GM18507 (cell line): ENCODE results near the gene CLCN1.

Source experiments
- DNase-seq: peaks from one replicate; pipeline ENCODE4 v3.0.0; 2011; ENCODE audit warnings: low read depth; ENCODE audit not compliant: insufficient read length; ENCODE audit errors: extremely low spot score
- FAIRE-seq: peaks from 2 replicates; lab custom pipeline; 2011; peaks lifted over from hg19 to GRCh38; lab: Jason Lieb, UNC

CLCN1 gene

GRCh38 chr7:143315776-143316175 is at the start of gene CLCN1:
Gene CLCN1 (plus strand): TSS chr7:143316111. CDS start chr7:143316213, 102 bp downstream.
- FAIRE-seq (no peak), DNase-seq (no peak)

GRCh38 chr7:143269251-143269650 is 46.7 kb upstream of the CLCN1 start:
- FAIRE-seq (no peak), DNase-seq (no peak)

GRCh38 chr7:143271240-143271639 is 44.7 kb upstream of the CLCN1 start:
- FAIRE-seq = no peak
- no peak for DNase-seq

- DNase-seq (no peak), FAIRE-seq (no peak)
Measured at GRCh38 chr7:143272871-143273270, 43.0 kb upstream of the CLCN1 start.

- DNase-seq = no peak
- FAIRE-seq = no peak
Measured at GRCh38 chr7:143279186-143280098, 36.5 kb upstream of the CLCN1 start.

GRCh38 chr7:143280160-143280559 is 35.8 kb upstream of the CLCN1 start:
- FAIRE-seq = no peak
- no peak for DNase-seq

- DNase-seq (no peak), FAIRE-seq (no peak)
Measured at GRCh38 chr7:143280566-143280965, 35.3 kb upstream of the CLCN1 start.

- no peak for DNase-seq
- FAIRE-seq = no peak
Measured at GRCh38 chr7:143281529-143281928, 34.4 kb upstream of the CLCN1 start.

GRCh38 chr7:143282124-143282523 is 33.8 kb upstream of the CLCN1 start:
- no peak for FAIRE-seq
- no peak for DNase-seq

GRCh38 chr7:143283381-143283780 is 32.5 kb upstream of the CLCN1 start:
- FAIRE-seq (no peak), DNase-seq (no peak)

GRCh38 chr7:143284591-143285469 is 31.1 kb upstream of the CLCN1 start, which contains the start of gene TMEM139:
Gene TMEM139 (plus strand): TSS chr7:143284958. CDS start chr7:143285958, 1,000 bp downstream.
- FAIRE-seq = no peak
- DNase-seq = no peak

- DNase-seq = no peak
- FAIRE-seq = no peak
Measured at GRCh38 chr7:143285470-143285778, 30.5 kb upstream of the CLCN1 start.

- no peak for DNase-seq
- FAIRE-seq = no peak
Measured at GRCh38 chr7:143285806-143286521, 29.9 kb upstream of the CLCN1 start.

GRCh38 chr7:143286522-143286890 is 29.4 kb upstream of the CLCN1 start:
- FAIRE-seq (no peak), DNase-seq (no peak)

- no peak for DNase-seq
- FAIRE-seq = no peak
Measured at GRCh38 chr7:143287339-143287934, 28.5 kb upstream of the CLCN1 start.

- peak; percentile 92 for FAIRE-seq
- peak; percentile 100 for DNase-seq
Measured at GRCh38 chr7:143287935-143288826, 27.7 kb upstream of the CLCN1 start, which contains the start of gene CASP2. Gene CASP2 (plus strand): TSS chr7:143288351. CDS start chr7:143288456, 105 bp downstream.

GRCh38 chr7:143288836-143289235 is 27.1 kb upstream of the CLCN1 start:
- no peak for FAIRE-seq
- DNase-seq = no peak

GRCh38 chr7:143289421-143289820 is 26.5 kb upstream of the CLCN1 start:
- FAIRE-seq = no peak

More at GRCh38 chr7:143289421-143289820, 26.5 kb upstream of the CLCN1 start:
- no peak for DNase-seq
